Neural progenitor cell (in vitro differentiated cells): ENCODE results near the gene PKDCC. TPM values are rescaled to one million over a fixed set of nuclear protein-coding genes. Genes with fewer than 3 reads are reported as not detected.

Experiments
- DNase-seq: peaks from one replicate; pipeline ENCODE4 v3.0.0-alpha.2; 2016; ENCODE audit warnings: low spot score
- H2AFZ ChIP-seq: fragments of 200-600 bp; sonication (generic); replicated peaks from 2 replicates; pipeline ENCODE4 v1.6.1; 2016; ENCODE audit warnings: antibody characterized with exemption
- H3F3A ChIP-seq: fragments of 200-600 bp; sonication (generic); 2 replicates; pipeline ENCODE4 v1.6.1; 2016; ENCODE audit warnings: antibody characterized with exemption, low read depth
- H3K27ac ChIP-seq: fragments of 200-600 bp; sonication (generic); 2 replicates; pipeline ENCODE4 v1.5.1; 2016; ENCODE audit warnings: mild to moderate bottlenecking
- H3K27me3 ChIP-seq: fragments of 200-600 bp; sonication (generic); 2 replicates; pipeline ENCODE4 v1.6.1; 2016; ENCODE audit warnings: mild to moderate bottlenecking, moderate library complexity
- H3K36me3 ChIP-seq: fragments of 200-600 bp; sonication (generic); 2 replicates; pipeline ENCODE4 v1.5.1; 2016
- H3K4me1 ChIP-seq: fragments of 200-600 bp; sonication (generic); 2 replicates; pipeline ENCODE4 v1.6.1; 2016; ENCODE audit warnings: mixed run types
- H3K4me2 ChIP-seq: fragments of 200-600 bp; sonication (generic); 2 replicates; pipeline ENCODE4 v1.6.1; 2016
- H3K4me3 ChIP-seq: fragments of 200-600 bp; sonication (generic); 2 replicates; pipeline ENCODE4 v1.5.1; 2016
- H3K79me2 ChIP-seq: fragments of 200-600 bp; sonication (generic); 2 replicates; pipeline ENCODE4 v1.6.1; 2016; ENCODE audit warnings: low read depth
- H3K9ac ChIP-seq: fragments of 200-600 bp; sonication (generic); 2 replicates; pipeline ENCODE4 v1.6.1; 2016
- H3K9me3 ChIP-seq: fragments of 200-600 bp; sonication (generic); 2 replicates; pipeline ENCODE4 v1.5.1; 2016; ENCODE audit warnings: low read depth
- H4K20me1 ChIP-seq: fragments of 200-600 bp; sonication (generic); 2 replicates; pipeline ENCODE4 v1.6.1; 2016; ENCODE audit warnings: low read depth
- H3K27ac Mint-ChIP-seq: 3 replicates; pipeline ENCODE4 v1.8.0; 2021; ENCODE audit warnings: mixed read lengths
- H3K27me3 Mint-ChIP-seq: 2 replicates; pipeline ENCODE4 v1.8.0; 2022; ENCODE audit warnings: low read depth, mild to moderate bottlenecking, inconsistent platforms, moderate library complexity, mixed read lengths; ENCODE audit not compliant: insufficient read depth
- H3K36me3 Mint-ChIP-seq: 3 replicates; pipeline ENCODE4 v1.8.0; 2021; ENCODE audit warnings: mixed read lengths
- H3K4me1 Mint-ChIP-seq: 3 replicates; pipeline ENCODE4 v1.8.0; 2021; ENCODE audit warnings: mixed read lengths
- H3K4me3 Mint-ChIP-seq: 3 replicates; pipeline ENCODE4 v1.8.0; 2021; ENCODE audit warnings: mild to moderate bottlenecking, moderate library complexity, mixed read lengths
- H3K9me3 Mint-ChIP-seq: 3 replicates; pipeline ENCODE4 v1.8.0; 2020; ENCODE audit warnings: mixed read lengths
- EZH2 ChIP-seq: fragments of 200-600 bp; sonication (generic); IDR thresholded peaks from 2 replicates; pipeline ENCODE4 v1.6.1; 2017; ENCODE audit warnings: antibody characterized with exemption, mild to moderate bottlenecking, moderate library complexity
- EZH2phosphoT487 ChIP-seq: fragments of 200-600 bp; sonication (generic); IDR thresholded peaks from 2 replicates; pipeline ENCODE4 v1.6.1; 2017; ENCODE audit warnings: antibody characterized with exemption
- total RNA-seq: library from RNA; depleted of rRNA; stranded (reverse); fragments of >200 nt; gene quantifications from 2 replicates; pipeline ENCODE4 v1.2.3, GENCODE V29; 2015; ENCODE audit warnings: low replicate concordance
- TF ChIP-seq, protein P1 (sequence below): fragments of 200-600 bp; sonication (generic); IDR thresholded peaks from 2 replicates; pipeline ENCODE4 v1.5.1; 2017; ENCODE audit warnings: antibody characterized with exemption, mild to moderate bottlenecking

Gene PKDCC
- total RNA-seq, 1 donor from 2014 or later, result 70.4 TPM

DNA sequence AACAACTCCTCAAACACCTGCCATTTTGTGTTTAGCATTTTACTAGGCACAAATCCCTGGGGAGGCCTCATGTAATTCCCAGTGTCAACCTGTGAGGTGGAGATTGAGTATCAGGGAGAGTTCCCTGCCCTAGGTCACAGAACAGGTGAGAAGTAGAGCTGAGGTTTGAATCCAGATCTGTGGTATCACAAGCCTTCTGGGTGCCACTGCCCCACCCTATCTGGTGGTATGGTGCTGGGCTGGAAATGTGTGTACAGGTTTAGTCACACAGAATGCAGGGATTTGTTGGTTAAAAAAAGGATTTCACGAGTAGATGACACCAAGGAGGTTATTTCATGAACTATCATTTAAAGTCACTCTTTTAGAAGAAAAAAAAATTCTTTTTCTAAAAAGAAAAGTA, 35.7 kb upstream of the PKDCC start:
- H3K36me3 Mint-ChIP-seq, result peaks cover 2% of the 10 kb centered on the region
- Histone ChIP-seq H3K79me2 (no peaks in the 10 kb centered on the region), H3F3A (peaks cover 3% of the 10 kb centered on the region), H2AFZ (no peak overlapping the region), H3K36me3 (no peaks in the 10 kb centered on the region), H3K9ac (no peak overlapping the region), H3K27me3 (no peaks in the 10 kb centered on the region), H3K4me1 (no peaks in the 10 kb centered on the region), H3K27ac (no peak overlapping the region), H3K4me3 (no peak overlapping the region), H3K9me3 (no peaks in the 10 kb centered on the region), H4K20me1 (no peaks in the 10 kb centered on the region), H3K4me2 (no peak overlapping the region)
- H3K27me3 Mint-ChIP-seq, result peaks cover 11% of the 10 kb centered on the region
- H3K4me3 Mint-ChIP-seq, result no peak overlapping the region
- peaks cover 9% of the 10 kb centered on the region for H3K4me1 Mint-ChIP-seq
- no peak for DNase-seq
- TF ChIP-seq, protein P1, sequence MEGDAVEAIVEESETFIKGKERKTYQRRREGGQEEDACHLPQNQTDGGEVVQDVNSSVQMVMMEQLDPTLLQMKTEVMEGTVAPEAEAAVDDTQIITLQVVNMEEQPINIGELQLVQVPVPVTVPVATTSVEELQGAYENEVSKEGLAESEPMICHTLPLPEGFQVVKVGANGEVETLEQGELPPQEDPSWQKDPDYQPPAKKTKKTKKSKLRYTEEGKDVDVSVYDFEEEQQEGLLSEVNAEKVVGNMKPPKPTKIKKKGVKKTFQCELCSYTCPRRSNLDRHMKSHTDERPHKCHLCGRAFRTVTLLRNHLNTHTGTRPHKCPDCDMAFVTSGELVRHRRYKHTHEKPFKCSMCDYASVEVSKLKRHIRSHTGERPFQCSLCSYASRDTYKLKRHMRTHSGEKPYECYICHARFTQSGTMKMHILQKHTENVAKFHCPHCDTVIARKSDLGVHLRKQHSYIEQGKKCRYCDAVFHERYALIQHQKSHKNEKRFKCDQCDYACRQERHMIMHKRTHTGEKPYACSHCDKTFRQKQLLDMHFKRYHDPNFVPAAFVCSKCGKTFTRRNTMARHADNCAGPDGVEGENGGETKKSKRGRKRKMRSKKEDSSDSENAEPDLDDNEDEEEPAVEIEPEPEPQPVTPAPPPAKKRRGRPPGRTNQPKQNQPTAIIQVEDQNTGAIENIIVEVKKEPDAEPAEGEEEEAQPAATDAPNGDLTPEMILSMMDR, result no peak
- no peak for TF ChIP-seq EZH2
- no peak for TF ChIP-seq EZH2phosphoT487
- peaks cover 17% of the 10 kb centered on the region for H3K9me3 Mint-ChIP-seq
- no peak overlapping the region for H3K27ac Mint-ChIP-seq

DNA sequence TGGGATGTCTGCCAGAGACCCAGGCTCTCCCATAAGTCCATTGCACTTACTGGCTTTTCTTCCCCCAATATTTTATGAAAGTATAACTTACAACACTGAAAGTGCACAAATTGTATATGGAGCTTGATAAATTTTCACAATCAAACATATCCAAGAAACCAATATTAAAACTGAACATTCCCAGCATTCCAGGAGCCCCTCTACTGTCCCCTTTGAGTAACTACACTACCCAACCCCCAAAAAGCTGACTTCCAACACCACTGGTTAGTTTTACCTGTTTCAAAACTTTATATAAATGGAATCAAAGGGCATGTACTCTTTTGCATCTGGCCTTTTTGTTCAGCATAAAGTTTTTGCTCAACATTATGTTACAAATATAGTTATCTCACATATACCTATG, 35.2 kb upstream of the PKDCC start:
- Mint-ChIP-seq H3K9me3 (peaks cover 17% of the 10 kb centered on the region), H3K4me3 (no peak overlapping the region), H3K27ac (no peak overlapping the region), H3K27me3 (peaks cover 14% of the 10 kb centered on the region), H3K36me3 (peaks cover 2% of the 10 kb centered on the region), H3K4me1 (peaks cover 9% of the 10 kb centered on the region)
- Histone ChIP-seq H3K4me3 (no peak overlapping the region), H3K27me3 (no peaks in the 10 kb centered on the region), H3F3A (peaks cover 3% of the 10 kb centered on the region), H3K4me2 (no peak overlapping the region), H3K36me3 (no peaks in the 10 kb centered on the region), H3K79me2 (no peaks in the 10 kb centered on the region), H3K4me1 (no peaks in the 10 kb centered on the region), H4K20me1 (no peaks in the 10 kb centered on the region), H2AFZ (no peak overlapping the region), H3K27ac (no peak overlapping the region), H3K9ac (no peak overlapping the region), H3K9me3 (no peaks in the 10 kb centered on the region)
- DNase-seq, result no peak
- TF ChIP-seq, protein P1, result no peak
- TF ChIP-seq EZH2phosphoT487 (no peak), EZH2 (no peak)

DNA sequence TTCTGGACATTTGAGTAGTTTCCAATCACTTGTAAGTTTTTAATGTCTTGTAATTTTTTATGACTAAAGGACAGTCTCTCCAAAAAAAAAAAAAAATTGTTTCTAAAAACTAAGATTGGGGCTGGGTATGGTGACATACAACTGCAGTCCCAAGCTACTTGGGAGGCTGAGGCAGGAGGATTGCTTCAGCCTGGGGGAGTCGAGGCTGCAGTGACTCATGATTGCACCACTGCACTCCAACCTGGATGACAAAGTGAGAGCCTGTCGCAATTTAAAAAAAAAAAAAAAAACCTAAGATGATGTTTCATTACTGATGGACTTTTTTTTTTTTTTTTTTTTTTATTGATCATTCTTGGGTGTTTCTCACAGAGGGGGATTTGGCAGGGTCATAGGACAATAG, 34.4 kb upstream of the PKDCC start:
- no peak for DNase-seq
- peaks cover 17% of the 10 kb centered on the region for H3K9me3 Mint-ChIP-seq
- peaks cover 14% of the 10 kb centered on the region for H3K27me3 Mint-ChIP-seq
- H3K27ac ChIP-seq, result no peak overlapping the region
- H4K20me1 ChIP-seq, result no peaks in the 10 kb centered on the region
- H3K4me3 Mint-ChIP-seq, result peak overlapping the region; percentile 64
- H3K79me2 ChIP-seq, result no peaks in the 10 kb centered on the region
- H3K9me3 ChIP-seq, result no peaks in the 10 kb centered on the region
- H3K4me2 ChIP-seq, result no peak overlapping the region
- H3K27me3 ChIP-seq, result no peaks in the 10 kb centered on the region
- no peak overlapping the region for H3K27ac Mint-ChIP-seq
- H3K4me1 Mint-ChIP-seq, result peaks cover 6% of the 10 kb centered on the region
- H3K36me3 ChIP-seq, result no peaks in the 10 kb centered on the region
- no peak overlapping the region for H3K4me3 ChIP-seq
- H3K4me1 ChIP-seq, result no peaks in the 10 kb centered on the region
- TF ChIP-seq, protein P1, result no peak
- no peak for TF ChIP-seq EZH2
- TF ChIP-seq EZH2phosphoT487, result no peak
- peaks cover 2% of the 10 kb centered on the region for H3K36me3 Mint-ChIP-seq
- no peak overlapping the region for H2AFZ ChIP-seq
- H3K9ac ChIP-seq, result no peak overlapping the region
- peaks cover 3% of the 10 kb centered on the region for H3F3A ChIP-seq
